ENCODE measurements around the gene CARMIL3.
"Not testable (repeated sequence)": the region's sequence is repeated elsewhere in the genome, so short reads cannot be mapped to it uniquely, and the experiment has no call there.

CARMIL3 gene

DNA sequence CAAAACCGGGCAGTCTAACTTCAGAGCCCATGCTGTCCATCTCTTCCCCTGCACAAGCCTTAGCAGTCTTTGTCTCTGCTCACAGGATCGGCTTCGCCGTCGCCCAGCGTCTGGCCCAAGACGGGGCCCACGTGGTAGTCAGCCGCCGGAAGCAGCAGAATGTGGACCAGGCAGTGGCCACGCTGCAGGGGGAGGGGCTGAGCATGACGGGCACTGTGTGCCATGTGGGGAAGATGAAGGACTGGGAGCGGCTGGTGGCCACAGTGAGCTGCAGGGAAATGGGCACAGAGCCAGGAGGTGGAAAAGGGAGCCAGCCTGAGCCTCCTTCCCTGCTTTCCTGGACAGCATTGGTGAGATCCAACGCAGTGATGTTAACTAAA is 14.2 kb upstream of the CARMIL3 start:
- DNase-seq: no peak

GRCh38 chr14:24038686-24039085 is 13.1 kb upstream of the CARMIL3 start:
- DNase-seq: no peak

DNA sequence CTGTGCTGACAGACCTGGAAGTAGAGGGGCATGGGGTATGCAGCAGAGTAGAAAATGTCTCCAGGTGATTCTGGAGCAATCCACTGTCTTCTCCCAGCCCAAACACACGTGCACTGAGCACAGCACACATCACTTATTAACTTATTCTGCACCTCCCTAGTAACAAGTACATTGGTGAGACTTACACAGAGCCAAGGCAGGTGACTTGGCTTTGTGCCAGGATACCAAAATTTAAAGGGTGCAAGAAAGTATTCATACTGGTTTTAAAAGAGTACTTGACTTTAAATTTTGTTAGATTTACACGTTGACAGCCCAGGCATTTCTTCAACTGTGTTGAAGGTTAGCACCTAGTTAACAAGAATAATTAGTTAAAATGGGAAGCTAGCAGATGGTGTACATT is 11.1 kb upstream of the CARMIL3 start:
- DNase-seq: no peak

- DNase-seq: no peak
Observed at GRCh38 chr14:24042746-24043145, 9.1 kb upstream of the CARMIL3 start.

DNA sequence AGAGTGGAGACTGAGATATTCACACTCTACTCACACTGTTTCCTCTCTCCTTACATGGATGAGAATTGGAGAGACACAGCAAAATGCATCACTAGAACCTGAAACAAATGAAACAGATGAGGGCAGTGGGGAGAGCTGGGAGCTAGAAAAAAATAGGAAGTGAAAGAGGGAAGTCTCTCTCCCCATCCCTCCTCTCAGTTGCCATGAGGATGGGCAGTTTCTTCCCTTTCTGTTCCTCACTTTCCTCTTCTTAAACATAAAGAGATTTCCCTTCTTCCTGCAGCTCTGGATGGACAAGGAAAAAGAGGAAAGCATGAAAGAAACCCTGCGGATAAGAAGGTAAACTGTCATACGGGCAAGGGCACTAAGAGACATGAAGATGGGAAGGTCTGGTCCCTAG is 2.8 kb upstream of the CARMIL3 start:
- DNase-seq: not testable (repeated sequence)

- DNase-seq: not testable (repeated sequence)
Observed at GRCh38 chr14:24050753-24051152, 1.1 kb upstream of the CARMIL3 start.

- no peak for DNase-seq
Observed at GRCh38 chr14:24051176-24051788, 527 bp upstream of the CARMIL3 start.

- no peak for DNase-seq
Observed at GRCh38 chr14:24052656-24053547, 1.1 kb downstream of the CARMIL3 start.

DNA sequence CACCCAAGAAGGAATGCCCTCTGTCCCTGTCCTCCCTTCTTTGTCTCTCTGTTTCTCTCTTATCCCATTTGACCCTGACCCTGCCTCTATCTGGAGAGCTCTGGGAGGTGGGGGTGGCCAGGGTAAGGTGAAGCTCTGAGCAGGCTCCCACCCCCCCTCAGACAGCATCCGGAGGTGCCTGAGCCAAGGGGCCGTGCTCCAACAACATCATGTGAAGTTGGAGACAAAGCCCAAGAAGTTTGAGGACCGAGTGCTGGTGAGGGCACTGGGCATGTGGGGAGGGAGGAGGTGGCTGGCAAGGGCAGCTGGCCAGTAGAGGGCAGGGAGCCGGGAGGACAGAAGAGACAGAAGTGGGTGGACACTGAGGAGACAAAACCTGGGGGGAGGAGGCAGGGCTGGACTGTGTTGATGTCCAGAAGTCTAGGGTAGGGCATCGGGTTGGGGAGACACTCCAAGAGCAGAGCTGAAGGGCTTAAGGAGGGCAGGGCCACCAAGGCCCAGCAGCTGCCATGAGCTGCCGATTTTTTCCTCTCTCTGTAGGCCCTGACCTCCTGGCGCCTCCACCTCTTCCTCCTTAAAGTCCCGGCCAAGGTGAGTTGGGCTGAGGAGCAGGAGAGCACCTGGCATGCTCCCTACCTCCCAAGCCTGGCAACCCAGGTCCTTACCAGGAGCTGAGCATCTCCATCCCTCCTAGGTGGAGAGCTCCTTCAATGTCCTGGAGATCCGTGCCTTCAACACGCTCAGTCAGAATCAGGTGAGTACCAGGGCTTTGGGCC is 1.9 kb downstream of the CARMIL3 start:
- DNase-seq: no peak

DNA sequence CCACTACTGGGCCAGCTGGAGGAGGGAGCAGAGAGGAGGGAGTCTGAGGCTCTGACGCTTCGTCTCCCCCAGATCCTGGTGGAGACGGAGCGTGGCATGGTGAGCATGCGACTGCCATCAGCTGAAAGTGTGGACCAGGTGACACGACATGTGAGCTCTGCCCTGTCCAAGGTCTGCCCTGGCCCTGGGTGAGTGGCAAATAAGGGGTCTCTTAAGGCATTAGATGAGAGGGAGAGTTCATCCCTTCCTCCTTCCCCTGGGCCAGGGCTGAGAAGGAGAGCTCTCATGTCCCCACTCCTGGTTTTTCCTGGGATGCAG is 2.5 kb downstream of the CARMIL3 start:
- no peak for DNase-seq

GRCh38 chr14:24054646-24055045 is 2.8 kb downstream of the CARMIL3 start:
- no peak for DNase-seq

DNA sequence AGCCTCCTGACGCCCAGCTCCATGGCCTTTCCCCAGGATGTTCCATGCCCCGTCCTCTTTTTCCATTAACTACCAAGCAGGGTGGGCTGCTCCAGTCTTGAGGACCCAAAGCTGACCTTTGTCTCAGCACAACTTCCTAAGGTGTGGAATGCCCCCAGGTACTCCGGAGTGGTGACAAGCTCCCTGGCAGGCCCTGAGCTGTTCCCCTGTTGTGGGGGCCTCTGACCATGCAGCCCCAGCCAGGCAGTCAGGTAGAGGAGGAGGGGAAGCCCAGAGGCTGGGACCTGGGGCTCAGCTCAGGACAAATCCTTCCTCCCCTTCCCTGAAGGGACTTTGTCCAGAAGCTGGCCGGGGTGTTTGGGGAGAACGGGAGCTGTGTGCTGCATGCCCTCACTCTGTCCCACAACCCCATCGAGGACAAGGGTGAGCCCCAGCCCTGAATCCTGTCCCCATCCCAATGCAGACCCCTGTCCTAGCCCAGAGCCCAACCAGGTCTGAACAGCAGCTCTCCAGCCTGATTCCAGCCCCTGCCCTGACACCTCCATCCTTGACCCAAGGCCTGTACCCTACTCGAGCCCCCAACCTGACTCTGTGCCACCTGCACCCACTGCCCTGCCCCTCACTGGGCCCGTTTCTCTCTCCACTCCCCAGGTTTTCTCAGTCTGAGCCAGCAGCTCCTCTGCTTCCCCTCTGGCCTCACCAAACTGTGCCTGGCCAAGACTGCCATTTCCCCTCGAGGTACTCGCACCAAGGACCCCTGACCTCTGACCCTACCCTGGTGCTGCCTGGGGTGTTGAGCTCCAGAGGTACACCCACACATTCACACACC is 4.4 kb downstream of the CARMIL3 start:
- DNase-seq: no peak

DNA sequence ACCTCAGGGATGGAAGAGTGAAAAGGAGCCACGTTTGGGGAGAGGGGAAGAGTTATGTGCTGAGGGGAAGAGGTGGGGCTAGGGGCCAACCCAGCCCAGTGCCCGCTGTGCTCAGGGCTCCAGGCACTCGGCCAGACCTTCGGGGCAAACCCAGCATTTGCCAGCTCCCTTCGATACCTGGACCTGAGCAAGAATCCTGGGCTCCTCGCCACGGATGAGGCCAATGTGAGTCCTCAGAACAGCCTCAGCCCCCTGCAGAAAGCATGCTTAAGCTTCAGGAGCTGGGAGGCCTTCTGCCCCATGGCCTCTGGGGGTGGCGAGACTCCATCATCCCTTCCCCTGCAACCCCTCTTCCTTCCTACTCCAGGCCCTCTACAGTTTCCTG is 5.0 kb downstream of the CARMIL3 start:
- no peak for DNase-seq

GRCh38 chr14:24057271-24057670 is 5.5 kb downstream of the CARMIL3 start:
- no peak for DNase-seq

- no peak for DNase-seq
Observed at GRCh38 chr14:24057867-24058259, 6.1 kb downstream of the CARMIL3 start.

GRCh38 chr14:24058260-24058950 is 6.6 kb downstream of the CARMIL3 start:
- peak; percentile 1 for DNase-seq

DNA sequence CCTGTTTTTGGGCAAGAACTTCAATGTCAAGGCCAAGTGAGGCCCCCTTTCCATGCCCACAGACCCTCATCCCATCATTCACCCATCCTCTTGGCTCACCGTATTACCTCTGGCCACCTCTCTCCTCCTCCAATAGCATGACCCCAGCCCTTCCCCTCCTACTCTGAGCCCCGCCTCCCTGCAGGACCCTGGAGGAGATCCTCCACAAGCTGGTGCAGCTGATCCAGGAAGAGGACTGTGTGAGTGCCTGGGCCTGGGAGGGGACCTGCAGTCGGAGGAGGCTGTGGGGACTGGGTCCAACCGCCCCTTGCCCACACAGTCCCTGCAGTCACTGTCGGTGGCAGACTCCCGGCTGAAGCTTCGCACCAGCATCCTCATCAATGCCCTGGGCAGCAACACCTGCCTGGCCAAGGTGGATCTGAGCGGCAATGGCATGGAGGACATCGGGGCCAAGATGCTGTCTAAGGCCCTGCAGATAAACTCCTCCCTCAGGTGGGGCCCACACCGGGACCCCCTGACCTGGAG is 7.2 kb downstream of the CARMIL3 start:
- DNase-seq: no peak

- no peak for DNase-seq
Observed at GRCh38 chr14:24059841-24060388, 8.1 kb downstream of the CARMIL3 start.

DNA sequence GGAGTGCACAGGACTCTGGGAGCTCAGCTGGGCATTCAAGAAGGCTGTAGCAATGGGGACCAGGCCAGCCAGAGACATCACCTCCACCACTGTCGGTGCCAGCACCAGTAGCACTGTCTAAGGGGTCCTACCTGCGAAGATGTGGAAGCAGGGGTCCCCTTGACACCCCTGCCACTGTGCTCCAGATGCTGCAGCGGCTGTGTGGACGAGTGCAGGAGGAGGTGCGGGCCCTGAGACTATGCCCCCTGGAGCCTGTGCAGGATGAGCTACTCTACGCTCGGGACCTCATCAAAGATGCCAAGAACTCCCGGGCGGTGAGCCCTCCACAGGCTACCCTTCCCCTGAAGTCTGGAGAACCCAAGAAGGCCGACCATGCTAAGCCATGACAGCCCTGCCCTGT is 8.6 kb downstream of the CARMIL3 start:
- no peak for DNase-seq

- no peak for DNase-seq
Observed at GRCh38 chr14:24060984-24061913, 9.4 kb downstream of the CARMIL3 start.
